IPS-18a (cell line): ENCODE results near the gene THOC2.
"Not testable (repeated sequence)": the region's sequence is repeated elsewhere in the genome, so short reads cannot be mapped to it uniquely, and the experiment has no call there.

Experiments
- H3K27ac ChIP-seq: one replicate; pipeline ENCODE4 v1.5.1; 2013; ENCODE audit warnings: low read length
- H3K27me3 ChIP-seq: one replicate; pipeline ENCODE4 v1.6.1; 2013; ENCODE audit warnings: mild to moderate bottlenecking, low read length; ENCODE audit not compliant: control insufficient read depth, insufficient read depth
- H3K36me3 ChIP-seq: one replicate; pipeline ENCODE4 v1.6.1; 2013; ENCODE audit warnings: low read depth, low read length; ENCODE audit not compliant: control insufficient read depth
- H3K4me1 ChIP-seq: one replicate; pipeline ENCODE4 v1.6.1; 2013; ENCODE audit warnings: low read depth, low read length; ENCODE audit not compliant: control insufficient read depth
- H3K4me3 ChIP-seq: one replicate; pipeline ENCODE4 v1.5.1; 2013; ENCODE audit warnings: low read length
- H3K9ac ChIP-seq: one replicate; pipeline ENCODE4 v1.6.1; 2013; ENCODE audit warnings: mild to moderate bottlenecking, low read length, moderate library complexity
- H3K9me3 ChIP-seq: one replicate; pipeline ENCODE4 v1.6.1; 2013; ENCODE audit warnings: low read depth, low read length; ENCODE audit not compliant: control insufficient read depth

The THOC2 gene

GRCh38 chrX:123732670-123733363, at the start of gene THOC2:
Gene THOC2, minus strand, starts transcription at chrX:123733052. Its CDS starts 30 bp downstream, at chrX:123733022.
- Histone ChIP-seq H3K9me3 (peaks cover 9% of the 10 kb centered on the region), H3K27me3 (no peaks in the 10 kb centered on the region), H3K9ac (peak within 1 kb of the TSS; percentile 87), H3K36me3 (no peaks in the 10 kb centered on the region), H3K4me3 (peak within 1 kb of the TSS; percentile 90), H3K4me1 (no peaks in the 10 kb centered on the region), H3K27ac (peak within 1 kb of the TSS; percentile 47)

- H3K9ac ChIP-seq, H3K4me3 ChIP-seq, H3K36me3 ChIP-seq, H3K4me1 ChIP-seq, H3K9me3 ChIP-seq, H3K27me3 ChIP-seq, H3K27ac ChIP-seq: not testable (repeated sequence)
These were observed 48.9 kb upstream of the THOC2 start for GRCh38 chrX:123781786-123782185.

- no peaks in the 10 kb centered on the region for H3K9me3 ChIP-seq
- H3K4me1 ChIP-seq: no peaks in the 10 kb centered on the region
- H3K36me3 ChIP-seq: no peaks in the 10 kb centered on the region
- no peaks in the 10 kb centered on the region for H3K27me3 ChIP-seq
- no peak overlapping the region for H3K9ac ChIP-seq
- no peak overlapping the region for H3K4me3 ChIP-seq
- H3K27ac ChIP-seq: no peak overlapping the region
These were observed 47.1 kb upstream of the THOC2 start for GRCh38 chrX:123779908-123780396.

- no peak overlapping the region for H3K4me3 ChIP-seq
- H3K9me3 ChIP-seq: peaks cover 8% of the 10 kb centered on the region
- no peak overlapping the region for H3K9ac ChIP-seq
- H3K4me1 ChIP-seq: no peaks in the 10 kb centered on the region
- H3K27me3 ChIP-seq: no peaks in the 10 kb centered on the region
- H3K36me3 ChIP-seq: no peaks in the 10 kb centered on the region
- no peak overlapping the region for H3K27ac ChIP-seq
These were observed 40.6 kb upstream of the THOC2 start for GRCh38 chrX:123773258-123773988.

- Histone ChIP-seq H3K9ac (no peak overlapping the region), H3K27ac (no peak overlapping the region), H3K4me1 (no peaks in the 10 kb centered on the region), H3K36me3 (no peaks in the 10 kb centered on the region), H3K9me3 (peaks cover 8% of the 10 kb centered on the region), H3K4me3 (no peak overlapping the region), H3K27me3 (no peaks in the 10 kb centered on the region)
These were observed 38.7 kb upstream of the THOC2 start for GRCh38 chrX:123771449-123772064.

- Histone ChIP-seq H3K27me3 (no peaks in the 10 kb centered on the region), H3K4me3 (peak overlapping the region; percentile 53), H3K9ac (peak overlapping the region; percentile 58), H3K9me3 (peaks cover 14% of the 10 kb centered on the region), H3K27ac (no peak overlapping the region), H3K36me3 (no peaks in the 10 kb centered on the region), H3K4me1 (peaks cover 3% of the 10 kb centered on the region)
These were observed 32.4 kb upstream of the THOC2 start for GRCh38 chrX:123764967-123765871.

- H3K27ac ChIP-seq, H3K9ac ChIP-seq, H3K27me3 ChIP-seq, H3K36me3 ChIP-seq, H3K4me1 ChIP-seq, H3K4me3 ChIP-seq: not testable (repeated sequence)
- H3K9me3 ChIP-seq: peaks cover 12% of the 10 kb centered on the region
These were observed 27.0 kb upstream of the THOC2 start for GRCh38 chrX:123759849-123760248.

- not testable (repeated sequence) for H3K9ac ChIP-seq, H3K4me3 ChIP-seq, H3K36me3 ChIP-seq, H3K4me1 ChIP-seq, H3K27ac ChIP-seq, H3K27me3 ChIP-seq
- H3K9me3 ChIP-seq: peaks cover 12% of the 10 kb centered on the region
These were observed 24.9 kb upstream of the THOC2 start for GRCh38 chrX:123757794-123758193.

GRCh38 chrX:123756320-123756719, 23.5 kb upstream of the THOC2 start:
- Histone ChIP-seq H3K27ac (no peak overlapping the region), H3K27me3 (no peaks in the 10 kb centered on the region), H3K9me3 (peaks cover 7% of the 10 kb centered on the region), H3K9ac (no peak overlapping the region), H3K4me3 (no peak overlapping the region), H3K4me1 (no peaks in the 10 kb centered on the region), H3K36me3 (no peaks in the 10 kb centered on the region)

GRCh38 chrX:123755107-123755506, 22.3 kb upstream of the THOC2 start:
- Histone ChIP-seq H3K9ac (no peak overlapping the region), H3K27me3 (no peaks in the 10 kb centered on the region), H3K4me1 (no peaks in the 10 kb centered on the region), H3K27ac (no peak overlapping the region), H3K4me3 (no peak overlapping the region), H3K36me3 (no peaks in the 10 kb centered on the region), H3K9me3 (peaks cover 5% of the 10 kb centered on the region)
